ENCODE data around the gene CHST12.
"Not testable (repeated sequence)": the region's sequence is repeated elsewhere in the genome, so short reads cannot be mapped to it uniquely, and the experiment has no call there.

The CHST12 gene

DNA sequence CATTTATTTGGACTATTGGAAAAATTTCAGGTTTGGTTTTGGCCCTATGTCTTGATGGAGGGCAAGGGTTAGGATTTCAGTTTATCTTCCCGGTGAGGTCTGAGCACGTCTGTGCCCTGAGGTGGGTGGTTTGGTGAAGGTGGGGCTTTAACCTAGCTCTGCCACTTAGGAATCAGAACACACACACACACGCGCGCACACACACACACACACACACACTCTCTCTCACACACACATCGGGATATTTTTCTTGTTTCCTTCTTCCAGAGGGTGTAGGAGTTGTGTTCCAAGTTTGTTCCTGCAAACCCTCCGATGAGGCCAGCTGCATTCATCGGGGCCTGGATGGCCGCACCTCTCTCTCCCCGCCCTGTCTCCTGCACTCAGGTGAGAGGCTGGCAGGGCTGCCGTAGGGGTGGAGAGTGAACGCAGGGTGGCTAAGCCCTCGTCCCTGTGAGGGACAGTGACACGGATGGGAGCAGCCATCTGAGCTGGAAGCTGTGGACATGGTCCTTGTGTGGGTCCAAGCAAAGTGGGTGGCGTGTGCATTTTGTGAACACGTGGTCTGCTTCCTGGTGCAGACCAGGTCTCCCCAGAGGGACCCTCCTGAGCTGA is 34.2 kb downstream of the CHST12 start:
- DNase-seq: no peak

DNA sequence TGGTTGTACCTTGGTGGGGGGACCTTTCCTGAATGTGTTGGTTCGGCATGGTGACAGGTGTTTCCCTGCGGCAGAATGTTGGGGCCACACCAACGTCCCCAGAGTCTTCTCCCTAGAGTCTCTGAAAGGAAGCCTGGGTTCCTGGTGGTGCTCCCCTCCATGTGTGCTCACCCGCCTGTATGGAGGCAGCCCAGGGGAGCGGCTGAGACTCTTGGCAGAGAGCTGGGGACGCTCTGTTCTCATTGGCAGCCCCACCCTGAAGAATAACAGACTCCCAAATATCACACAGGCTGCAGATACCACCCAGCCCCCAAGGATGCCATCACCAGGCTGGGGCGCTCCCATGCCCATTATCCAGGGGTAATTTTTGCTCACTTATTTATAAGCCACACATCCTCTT is 34.8 kb downstream of the CHST12 start:
- no peak for DNase-seq

DNA sequence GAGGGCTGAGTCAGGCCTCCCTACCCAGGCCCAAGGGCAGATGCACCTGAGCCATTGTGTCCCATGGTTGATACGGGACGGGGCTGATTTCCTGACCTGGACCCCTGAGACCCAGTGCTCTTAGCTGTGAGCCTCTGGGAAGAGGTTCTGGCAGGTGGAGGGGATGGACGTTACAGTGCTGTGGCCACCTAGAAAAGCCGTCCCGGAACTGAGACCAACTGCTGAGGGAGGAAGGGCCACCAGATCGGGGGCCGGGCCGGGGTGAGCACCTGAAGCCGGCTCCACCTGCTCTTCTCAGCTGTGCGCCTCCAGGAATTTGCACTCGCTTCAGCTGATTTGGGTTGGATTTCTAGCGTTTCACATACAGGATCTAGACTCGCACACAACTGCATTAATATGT is 35.4 kb downstream of the CHST12 start:
- no peak for DNase-seq

DNA sequence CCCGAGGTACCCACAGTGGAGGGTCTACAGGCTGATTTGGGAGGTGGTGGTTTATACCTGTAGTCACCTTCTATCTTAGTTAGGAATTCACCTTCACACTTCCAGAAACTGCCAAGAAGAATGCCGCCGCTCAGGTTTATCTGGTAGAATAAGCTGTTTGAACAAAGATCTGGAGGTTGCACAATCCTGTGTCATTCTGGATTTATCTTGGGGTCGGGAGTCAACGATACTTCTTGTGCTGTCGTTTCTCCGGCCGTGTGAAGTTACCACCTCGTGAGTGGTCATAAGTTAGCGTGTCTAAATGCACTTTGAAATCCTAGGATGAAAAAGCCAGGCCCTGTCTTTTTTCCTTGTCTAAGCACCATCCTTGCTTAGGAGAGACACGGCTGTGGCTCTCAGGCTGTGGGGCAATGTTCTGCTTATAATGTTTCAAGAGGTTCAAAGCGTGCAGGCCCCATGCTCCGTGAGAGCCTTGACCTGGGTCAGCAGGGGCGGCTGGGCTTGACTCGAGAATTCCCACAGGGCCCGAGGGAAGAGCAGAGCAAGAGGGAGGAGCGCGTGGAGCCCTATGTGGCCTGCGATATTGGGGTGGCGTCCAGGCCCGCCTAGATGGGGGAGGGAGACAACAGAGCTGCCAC is 37.3 kb downstream of the CHST12 start:
- DNase-seq: no peak

DNA sequence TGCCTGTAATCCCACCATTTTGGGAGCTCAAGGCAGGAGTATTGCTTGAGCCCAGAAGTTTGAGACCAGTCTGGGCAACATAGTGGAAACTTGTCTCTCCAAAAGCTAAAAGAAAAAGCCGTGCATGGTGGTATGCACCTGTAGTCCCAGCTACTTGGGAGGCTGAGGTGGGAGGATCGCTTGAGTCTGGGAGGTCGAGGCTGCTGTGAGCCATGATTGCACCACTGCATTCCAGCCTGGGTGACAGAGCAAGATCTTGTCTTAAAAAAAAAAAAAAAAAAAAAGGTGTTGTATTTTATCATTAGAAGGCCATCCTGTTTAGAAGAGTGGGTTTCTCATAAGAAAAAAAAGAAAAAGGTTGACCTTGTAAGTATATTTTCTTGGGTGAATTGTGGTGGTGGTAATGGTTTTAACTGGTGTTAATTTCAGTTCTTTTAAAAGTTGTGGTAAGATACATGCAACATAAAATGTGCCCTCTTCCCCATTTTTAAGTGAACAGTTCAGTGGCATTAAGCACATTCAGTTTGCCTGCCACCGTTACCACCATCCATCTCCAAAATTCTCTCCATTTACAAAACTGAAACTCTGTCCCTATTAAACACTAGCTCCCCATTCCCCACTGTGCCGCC is 38.1 kb downstream of the CHST12 start:
- no peak for DNase-seq

DNA sequence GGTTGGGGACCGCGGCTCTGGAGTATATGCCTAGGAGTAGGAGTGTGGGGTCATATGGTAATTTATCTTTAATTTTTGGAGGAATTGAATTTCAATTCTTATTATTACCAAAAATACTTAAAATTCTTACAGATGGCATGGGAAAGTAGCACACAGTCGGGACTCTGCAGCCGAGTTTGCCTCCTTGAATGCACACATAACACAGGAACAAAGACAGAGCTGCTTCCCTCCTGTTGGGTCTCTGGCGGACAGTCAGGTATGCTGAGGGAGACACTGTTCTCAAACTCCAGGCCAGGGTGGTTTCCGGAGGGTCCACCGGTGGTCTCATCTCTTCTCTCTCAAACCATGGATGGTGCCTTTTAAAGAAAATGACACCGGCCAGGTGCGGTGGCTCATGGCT is 40.1 kb downstream of the CHST12 start:
- no peak for DNase-seq

DNA sequence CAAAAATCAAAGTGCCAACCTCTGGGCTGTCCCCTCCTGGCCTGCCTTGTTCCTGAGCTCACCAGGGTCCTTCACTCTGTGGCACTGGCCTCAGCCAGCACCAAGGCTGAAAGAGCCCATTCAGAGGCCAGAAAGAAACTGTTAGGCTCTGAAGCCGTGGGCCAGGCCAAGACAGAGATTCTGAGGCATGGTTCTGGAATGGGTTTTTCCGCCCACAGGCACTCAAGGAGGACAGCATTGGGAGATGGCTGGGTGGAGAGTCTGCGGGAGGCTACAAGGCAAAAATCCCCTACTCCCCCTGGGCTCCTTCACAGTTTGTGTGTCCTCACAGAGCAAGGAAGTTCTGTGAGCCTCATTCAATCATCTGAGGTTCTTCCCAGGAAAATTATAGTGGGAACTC is 41.1 kb downstream of the CHST12 start:
- DNase-seq: peak; percentile 44

DNA sequence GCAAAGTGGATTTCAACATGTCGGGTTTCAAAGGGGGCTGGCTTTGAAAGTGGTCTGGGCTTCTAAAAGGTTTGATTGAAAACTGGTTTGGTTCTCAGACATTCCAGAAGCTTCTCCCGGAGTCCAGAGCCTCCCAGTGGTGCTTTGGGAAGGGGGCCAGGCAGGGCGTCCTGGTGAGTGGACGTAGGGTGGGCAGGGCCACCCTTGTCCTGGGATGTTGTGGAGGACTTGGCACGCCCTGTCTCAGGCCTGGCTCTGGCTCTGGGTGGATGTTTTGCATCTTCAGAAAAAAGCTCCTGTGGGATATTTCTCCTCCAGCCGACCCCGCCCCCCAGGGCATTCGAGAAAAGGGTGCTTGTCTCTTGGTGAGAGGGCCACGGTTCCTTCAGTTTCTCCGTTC is 41.6 kb downstream of the CHST12 start:
- no peak for DNase-seq

DNA sequence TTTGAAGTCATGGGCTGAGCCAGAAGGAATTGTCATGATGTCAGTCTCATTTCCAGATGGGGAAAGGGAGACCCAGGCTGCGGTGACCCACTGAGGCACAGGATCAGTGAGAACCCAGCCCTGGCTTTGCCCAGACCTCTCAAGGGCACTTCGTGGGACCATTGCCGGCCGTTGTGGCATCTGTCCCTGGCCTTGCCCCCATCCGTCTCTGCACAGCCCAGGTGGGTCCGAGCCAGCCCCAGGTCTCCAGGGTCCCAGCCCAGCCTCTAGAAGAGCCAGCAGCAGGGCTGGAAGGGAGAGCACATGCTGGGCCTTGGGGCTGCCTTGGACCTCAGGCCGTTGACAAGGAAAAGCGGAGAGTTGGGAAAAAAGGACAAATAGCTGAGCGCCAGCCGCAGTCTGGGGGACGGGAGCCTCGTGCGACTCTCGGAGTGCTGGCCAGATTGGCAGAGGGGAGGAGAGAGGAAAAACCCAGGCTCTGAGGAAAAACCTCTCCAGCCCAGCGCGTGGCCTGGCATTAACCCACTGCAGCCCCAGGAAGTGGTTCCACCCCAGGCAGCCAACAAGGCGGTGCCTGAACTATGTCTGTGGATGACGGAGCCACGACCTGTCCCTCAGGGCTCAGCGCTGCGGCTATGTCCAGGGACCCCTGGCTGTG is 42.6 kb downstream of the CHST12 start:
- peak; percentile 59 for DNase-seq

DNA sequence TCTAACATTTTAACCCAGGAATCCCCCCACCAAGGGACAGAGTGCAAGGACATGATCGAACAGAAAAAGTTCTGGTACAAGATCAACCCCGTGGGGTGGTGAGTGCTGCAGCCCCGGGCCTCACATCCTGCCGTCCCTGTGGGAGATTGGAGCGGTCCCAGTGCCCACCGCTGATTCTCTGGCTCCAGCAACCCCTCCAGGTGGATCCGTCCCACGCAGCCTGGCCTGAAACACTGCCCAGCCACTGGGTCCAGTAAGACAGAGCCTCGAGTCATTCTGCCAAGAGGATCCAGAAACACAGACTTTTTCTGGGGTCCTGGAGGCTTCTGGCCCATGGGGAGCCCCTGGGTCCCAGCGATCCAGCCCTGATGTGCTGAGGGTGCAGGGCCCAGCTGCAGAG is 43.3 kb downstream of the CHST12 start:
- no peak for DNase-seq

DNA sequence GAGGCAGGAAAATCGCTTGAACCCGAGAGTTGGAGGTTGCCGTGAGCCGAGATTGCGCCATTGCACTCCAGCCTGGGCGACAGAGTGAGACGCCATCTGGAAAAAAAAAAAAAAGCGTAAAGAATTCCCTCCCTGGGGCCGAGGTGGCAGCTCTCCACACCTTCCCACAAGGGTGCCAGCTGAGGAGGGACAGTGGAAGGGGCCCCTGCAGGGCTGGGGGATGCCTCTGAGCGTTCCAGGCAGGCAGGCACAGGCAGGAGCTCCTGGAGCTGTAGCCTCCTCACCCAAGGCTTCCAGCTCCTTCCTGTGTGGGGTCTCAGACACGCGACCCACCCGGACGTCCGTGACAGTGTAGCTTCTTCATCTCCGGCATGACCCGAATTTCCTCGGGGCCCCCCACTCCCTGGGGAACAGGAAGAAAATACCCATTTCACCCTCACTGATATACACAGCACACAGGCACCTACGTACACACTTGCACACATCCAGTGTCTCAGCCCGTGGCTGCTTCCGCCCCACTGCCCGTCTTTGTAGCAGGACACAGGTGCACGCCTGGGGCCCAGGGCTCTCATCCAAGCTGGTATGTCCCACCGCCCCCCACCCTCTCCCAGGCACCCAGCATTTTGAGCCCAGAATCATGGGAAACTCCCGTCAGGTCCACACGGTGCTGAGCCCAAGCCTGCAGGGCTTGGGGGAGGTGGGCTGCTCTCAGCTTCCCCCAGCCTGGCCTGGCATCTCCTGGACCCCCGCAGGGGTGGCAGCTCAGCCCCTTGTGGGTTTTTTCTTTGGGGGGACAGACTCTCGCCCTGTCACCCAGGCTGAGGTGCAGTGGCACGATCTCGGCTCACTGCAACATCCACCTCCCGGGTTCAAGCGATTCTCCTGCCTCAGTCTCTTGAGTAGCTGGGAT is 47.0 kb downstream of the CHST12 start:
- no peak for DNase-seq

DNA sequence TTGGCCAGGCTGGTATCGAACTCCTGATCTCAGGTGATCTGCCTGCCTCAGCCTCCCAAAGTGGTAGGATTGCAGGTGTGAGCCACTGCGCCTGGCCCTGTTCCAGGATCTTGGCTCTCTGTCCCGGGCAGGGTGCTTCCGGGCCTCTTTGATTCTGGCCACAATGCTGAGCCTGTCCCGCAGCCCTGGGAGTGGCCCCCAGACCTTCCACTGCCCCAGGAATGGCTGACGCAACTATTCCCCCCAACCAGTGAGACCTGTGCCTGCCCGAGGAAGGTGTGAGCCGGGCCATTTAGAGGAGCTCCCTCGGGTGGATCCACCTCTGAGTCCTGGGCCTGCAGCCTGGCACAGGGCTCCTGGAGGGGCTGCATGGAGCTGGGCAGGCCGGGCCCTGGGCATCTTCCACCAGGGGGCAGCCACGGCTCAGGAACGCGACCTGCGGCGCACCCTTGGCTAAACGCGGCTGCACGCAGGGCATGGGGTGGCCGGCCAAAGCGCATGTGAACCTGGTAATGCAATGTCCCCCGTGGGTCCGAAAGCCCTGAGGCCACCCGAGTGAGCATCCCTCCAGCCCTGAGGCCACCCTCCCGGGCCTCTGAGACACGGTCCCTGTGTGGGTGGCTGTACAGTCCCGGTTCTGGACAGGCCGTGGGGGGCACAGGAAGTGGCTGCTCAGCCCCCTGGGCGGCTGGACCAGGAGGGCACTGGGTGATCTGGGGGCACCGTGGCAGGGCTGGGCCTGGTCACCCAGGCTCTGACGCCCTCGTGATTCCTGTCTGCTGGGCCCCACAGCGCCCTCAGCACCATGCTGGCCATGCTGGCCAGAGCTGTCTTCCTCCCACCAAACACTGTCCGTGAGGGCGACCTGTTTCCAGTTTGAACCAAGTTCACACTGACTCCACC is 48.0 kb downstream of the CHST12 start:
- peak; percentile 89 for DNase-seq

DNA sequence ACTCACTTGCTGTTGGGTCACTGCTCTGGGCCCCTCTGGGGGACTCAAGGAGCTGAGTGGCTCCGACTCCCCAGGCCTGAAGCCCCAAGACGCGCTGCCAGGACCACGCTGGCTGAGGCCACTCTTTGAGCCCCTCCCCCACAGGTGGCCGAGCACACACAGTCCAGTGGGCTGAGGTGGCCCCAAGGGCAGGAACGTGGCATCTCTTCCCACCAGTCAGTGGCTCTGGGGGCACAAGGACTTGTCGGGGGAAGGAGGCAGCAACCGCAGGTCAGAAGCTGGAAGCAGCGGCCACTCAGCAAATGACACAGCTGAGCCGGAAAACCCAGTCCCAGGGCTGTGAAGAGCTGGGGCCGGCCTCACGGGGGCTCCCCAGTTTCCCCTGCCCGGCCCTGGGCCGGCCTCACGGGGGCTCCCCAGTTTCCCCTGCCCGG is 48.7 kb downstream of the CHST12 start:
- DNase-seq: no peak

DNA sequence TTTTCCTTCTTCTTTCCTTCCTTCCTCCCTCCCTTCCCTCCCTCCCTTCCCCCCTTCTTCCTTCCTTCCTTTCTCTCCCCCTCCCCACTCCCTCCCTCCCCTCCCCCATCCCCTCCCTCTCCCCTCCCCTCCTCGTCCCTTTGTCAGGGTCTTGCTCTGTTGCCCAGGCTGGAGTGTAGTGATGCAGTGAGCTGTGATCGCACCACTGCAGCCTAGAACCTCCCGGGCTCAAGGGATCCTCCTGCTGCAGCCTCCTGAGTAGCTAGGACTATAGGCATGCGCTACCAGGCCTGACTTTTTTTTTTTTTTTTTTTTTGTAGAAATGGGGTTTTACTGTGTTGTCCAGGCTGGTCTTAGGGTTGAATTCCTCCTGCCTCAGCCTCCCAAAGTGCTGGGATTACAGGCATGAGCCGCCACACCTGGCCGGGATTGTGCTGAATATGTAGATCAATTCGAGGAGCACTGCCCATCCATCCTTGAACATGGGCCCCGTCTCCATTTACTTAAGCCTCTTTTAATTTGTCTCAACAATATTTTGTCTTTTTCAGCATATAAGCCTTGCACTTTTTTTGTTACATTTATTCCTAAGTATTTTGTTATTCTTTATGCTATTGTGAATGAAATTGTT is 49.3 kb downstream of the CHST12 start:
- DNase-seq: no peak

DNA sequence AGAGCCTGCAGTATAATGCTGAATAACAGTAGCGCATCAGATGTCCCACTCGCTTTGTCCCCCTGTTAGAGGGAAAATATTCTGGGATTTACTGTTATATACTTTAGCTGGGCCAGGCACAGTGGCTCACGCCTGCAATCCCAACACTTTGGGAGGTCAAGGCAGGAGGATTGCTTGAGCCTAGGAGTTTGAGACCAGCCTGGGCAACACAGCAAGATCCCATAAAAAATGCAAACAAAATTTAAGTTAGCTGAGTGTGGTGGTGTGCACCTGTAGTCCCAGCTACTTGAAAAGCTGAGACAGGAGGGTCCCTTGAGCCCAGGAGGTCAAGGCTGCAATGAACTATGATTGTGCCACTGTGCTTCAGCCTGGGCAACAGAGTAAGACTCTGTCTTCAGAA is 50.4 kb downstream of the CHST12 start:
- not testable (repeated sequence) for DNase-seq

DNA sequence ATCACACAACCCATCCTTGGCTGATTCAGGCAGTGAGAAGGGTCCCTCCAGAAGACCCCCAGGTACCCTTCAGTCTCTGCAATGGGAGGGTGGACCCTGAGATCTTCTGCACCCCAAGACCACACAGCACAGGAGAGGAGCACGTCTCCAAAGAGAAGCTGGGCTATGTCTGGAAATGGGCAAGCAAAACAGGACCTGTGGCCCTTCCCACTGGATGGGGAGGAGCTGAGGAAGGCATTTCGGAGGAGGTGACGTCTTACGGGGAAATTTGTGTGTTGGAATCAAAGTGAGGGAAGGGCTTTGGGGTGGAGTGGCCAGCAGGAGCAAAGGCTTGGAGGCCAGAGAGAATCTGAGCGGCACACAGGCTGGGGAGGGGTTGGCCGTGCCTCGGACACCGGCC is 56.3 kb downstream of the CHST12 start:
- no peak for DNase-seq

DNA sequence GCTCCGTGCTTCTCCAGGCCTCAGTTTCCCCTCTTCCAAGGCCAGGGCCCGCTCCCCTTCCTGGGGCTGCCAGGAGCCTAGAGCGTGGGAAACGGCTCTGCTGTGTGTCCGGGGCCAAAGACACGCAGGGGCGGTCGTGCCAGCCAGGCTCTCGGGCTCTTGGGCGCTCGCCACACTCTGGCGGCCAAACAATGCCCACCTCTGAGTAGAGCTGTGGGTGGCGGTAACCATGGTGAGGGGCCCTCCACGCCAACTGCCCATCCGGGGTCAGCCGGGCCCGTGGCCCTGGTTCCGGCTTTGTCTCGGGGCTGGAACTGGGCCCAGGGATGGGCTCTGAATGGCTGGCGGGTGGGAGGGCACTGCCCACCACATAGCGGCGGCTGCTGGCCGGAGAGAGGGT is 56.8 kb downstream of the CHST12 start:
- DNase-seq: no peak

DNA sequence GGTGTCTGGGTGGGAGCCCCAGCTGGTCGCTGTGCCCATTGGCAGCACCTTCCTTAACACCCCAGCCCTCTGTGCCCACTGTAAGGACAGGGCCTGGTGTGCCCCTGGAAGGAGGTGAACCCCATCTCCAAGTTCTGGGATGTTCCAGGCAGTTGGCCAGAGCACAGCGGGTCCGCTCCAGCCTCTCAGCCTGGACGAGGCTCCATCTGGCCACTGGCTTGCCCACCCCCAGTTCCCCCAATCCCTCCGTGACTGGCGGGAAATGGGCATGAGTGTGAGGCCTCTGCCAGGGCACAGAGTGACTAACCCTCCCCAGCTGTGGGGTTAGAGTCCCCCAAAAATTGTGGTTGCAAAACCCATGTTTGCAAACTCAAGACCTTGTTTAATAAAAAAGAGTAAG is 57.2 kb downstream of the CHST12 start:
- DNase-seq: no peak

DNA sequence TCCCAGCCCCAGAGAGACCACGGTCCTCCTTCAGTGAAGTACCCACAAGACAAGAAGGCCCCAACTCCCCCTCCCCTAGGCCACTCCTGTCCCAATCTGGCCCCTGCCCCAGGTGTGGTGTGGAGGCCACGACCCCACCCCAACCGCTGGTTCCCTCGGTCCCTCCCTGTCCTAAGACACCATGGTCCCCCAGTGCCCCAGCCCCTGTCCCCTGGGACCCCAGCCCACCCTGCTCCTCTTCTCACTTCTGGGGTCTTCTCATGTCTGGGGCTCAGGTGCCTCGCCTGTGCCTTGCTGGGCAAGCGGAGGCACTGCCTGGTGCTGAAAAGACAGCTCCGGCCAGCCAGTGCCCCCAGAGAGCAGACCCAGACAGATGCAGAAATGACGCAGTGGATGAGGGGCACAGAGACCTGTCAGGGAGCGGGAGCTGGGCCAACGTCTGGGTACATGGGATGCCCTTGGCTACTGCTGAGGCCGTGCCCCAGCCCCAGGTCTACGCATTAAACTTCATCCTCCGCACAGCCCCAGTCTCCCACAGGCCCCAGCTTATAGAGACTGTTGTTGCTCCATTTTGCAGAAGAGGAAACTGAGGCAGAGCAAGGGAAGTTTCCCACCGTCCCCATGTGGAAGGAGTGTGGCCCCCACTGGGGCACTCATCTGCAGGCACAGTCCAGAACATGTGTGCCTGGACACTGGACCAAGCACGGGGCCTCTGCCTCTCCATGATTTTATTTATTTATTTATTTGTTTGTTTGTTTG is 58.0 kb downstream of the CHST12 start:
- DNase-seq: no peak

DNA sequence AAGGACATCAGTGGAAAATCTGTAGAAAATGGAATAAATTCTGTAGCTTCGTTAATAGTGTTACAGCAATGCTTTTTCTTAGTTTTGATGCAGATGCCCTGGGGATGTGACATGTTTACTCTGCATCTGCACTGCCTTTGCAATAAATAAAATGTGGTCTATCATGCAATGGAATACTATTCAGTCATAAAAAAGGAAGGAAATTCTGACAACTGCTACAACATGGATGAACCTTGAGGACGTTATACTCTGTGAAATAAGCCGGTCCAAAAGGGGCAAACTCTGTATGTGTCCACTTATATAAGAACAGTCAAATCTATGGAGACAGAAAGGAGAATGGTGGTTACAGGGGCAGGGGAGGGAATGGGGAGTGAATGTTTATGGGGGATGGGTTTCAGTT is 59.3 kb downstream of the CHST12 start:
- no peak for DNase-seq

DNA sequence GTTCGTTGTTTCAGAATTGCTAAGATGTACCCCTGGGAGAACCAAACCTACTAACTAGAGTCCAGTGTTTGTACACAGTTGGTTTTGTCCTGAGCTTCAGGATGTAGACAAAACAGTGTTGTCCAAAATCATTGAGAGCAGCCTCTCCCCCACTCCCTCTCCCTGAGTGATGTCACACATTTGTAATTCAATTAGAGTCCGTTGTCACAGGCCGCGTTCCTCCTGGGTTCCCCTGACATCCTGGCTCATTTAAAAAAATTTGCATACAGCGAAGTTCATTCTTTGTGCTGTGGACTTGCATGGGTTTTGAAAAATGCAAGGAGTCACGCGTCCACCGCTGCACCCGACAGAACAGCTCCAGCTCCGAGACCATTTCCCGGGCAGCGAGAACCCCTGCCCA is 62.5 kb downstream of the CHST12 start:
- DNase-seq: no peak

Data from femur (tissue), 1 donor.